Activated CD4-positive, alpha-beta T cell treated with anti-CD3 and anti-CD28 coated beads, Interleukin-2, amount 50 U/mL, for 24 hours (primary cell): Measurements from ENCODE around the gene ORC2.

Experiments used
- DNase-seq, 2 donors: peaks; one replicate each; pipeline ENCODE4 v3.0.0-alpha.2; 2020; ENCODE audit warnings: low read depth in 1 of 2, low spot score in 1 of 2

ORC2 gene

GRCh38 chr2:200862532-200863000 lies 100.9 kb downstream of the ORC2 start:
- peak; percentile 24 to 72 for DNase-seq

- no peak for DNase-seq
These were observed 101.8 kb downstream of the ORC2 start for GRCh38 chr2:200861617-200862155.

- peak in 1 of 2 donors; percentile 19 for DNase-seq
These were observed 103.2 kb downstream of the ORC2 start for GRCh38 chr2:200860092-200860795.
